ENCODE data around the gene ZNF530. TPM values are rescaled to one million over a fixed set of nuclear protein-coding genes. Genes with fewer than 3 reads are reported as not detected.

Gene ZNF530
- total and polyA plus RNA-seq, 2 experiments from 2014 or later: 2.4 to 3.7 TPM

DNA sequence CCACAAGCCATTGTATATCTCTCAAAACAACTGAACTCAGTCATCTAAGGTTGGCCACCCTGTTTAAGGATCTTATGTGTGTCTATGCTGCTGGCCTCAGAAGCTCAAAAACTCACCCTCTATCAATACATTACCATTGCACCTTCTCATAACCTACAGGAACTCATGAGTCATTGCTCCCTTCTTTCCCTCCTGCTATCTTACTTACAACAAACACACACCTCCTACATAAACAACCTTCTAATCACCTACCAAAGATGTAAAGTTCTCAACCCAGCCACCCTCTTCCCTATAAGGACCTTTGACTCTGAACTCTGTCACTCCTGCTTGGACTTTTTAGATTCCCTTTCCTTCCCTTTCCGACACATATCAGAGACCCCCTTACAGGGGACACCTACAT lies 55.8 kb downstream of the ZNF530 start:
- H3F3A ChIP-seq (ENCODE audit: insufficient read depth): no peaks in the 10 kb centered on the region
- 34 to 59% methylated on average over 1 of the region's 1 CpG for WGBS, 2 experiments (ENCODE audit: low coverage in 1 of 2, low lambda C conversion rate in 2 of 2, missing lambda C conversion rate in 2 of 2)
- H3K9me2 ChIP-seq (ENCODE audit: insufficient read depth): no peaks in the 10 kb centered on the region

GRCh38 chr19:57656346-57656745 lies 56.7 kb downstream of the ZNF530 start:
- no peak overlapping the region for H3K27ac ChIP-seq
- WGBS, 2 experiments (ENCODE audit: low coverage in 1 of 2, low lambda C conversion rate in 2 of 2, missing lambda C conversion rate in 2 of 2): 19 to 21% methylated on average over 1 of the region's 1 CpG
- H3K36me3 ChIP-seq (ENCODE audit: low read depth): no peaks in the 10 kb centered on the region
- H4K20me1 ChIP-seq (ENCODE audit: insufficient read depth): no peaks in the 10 kb centered on the region
- DNase-seq: no peak
- H3F3A ChIP-seq (ENCODE audit: insufficient read depth): no peaks in the 10 kb centered on the region
- TF ChIP-seq EZH2phosphoT487 (IDR thresholded peaks at IDR 0.05; ENCODE audit: insufficient read depth, low read depth): no peak
- no peak for TF ChIP-seq EZH2 (IDR thresholded peaks at IDR 0.05; ENCODE audit: insufficient read depth, poor library complexity, severe bottlenecking)
- no peak overlapping the region for H2AFZ ChIP-seq
- no peaks in the 10 kb centered on the region for H3K9me3 ChIP-seq (ENCODE audit: low read depth)
- H3K4me3 ChIP-seq: no peak overlapping the region
- no peaks in the 10 kb centered on the region for H3K4me1 ChIP-seq (ENCODE audit: insufficient read depth)
- peaks cover 26% of the 10 kb centered on the region for H3K27me3 ChIP-seq (replicated peaks; ENCODE audit: insufficient read depth)
- no peaks in the 10 kb centered on the region for H3K9me2 ChIP-seq (ENCODE audit: insufficient read depth)
- H3K9ac ChIP-seq: no peak overlapping the region
- no peaks in the 10 kb centered on the region for H3K79me2 ChIP-seq (ENCODE audit: insufficient read depth)
- in situ Hi-C loops (cut with MboI): no loop called here
- no peak overlapping the region for H3K4me2 ChIP-seq (ENCODE audit: unreplicated experiment)

More for the DNA sequence above, 55.8 kb downstream of the ZNF530 start:
- peaks cover 17% of the 10 kb centered on the region for H3K27me3 ChIP-seq (replicated peaks; ENCODE audit: insufficient read depth)
- no peaks in the 10 kb centered on the region for H3K36me3 ChIP-seq (ENCODE audit: low read depth)
- H3K27ac ChIP-seq: no peak overlapping the region
- no peak overlapping the region for H3K9ac ChIP-seq
- no peaks in the 10 kb centered on the region for H3K4me1 ChIP-seq (ENCODE audit: insufficient read depth)
- in situ Hi-C loops (cut with MboI): no loop called here
- H4K20me1 ChIP-seq (ENCODE audit: insufficient read depth): no peaks in the 10 kb centered on the region
- DNase-seq: no peak
- TF ChIP-seq EZH2phosphoT487 (IDR thresholded peaks at IDR 0.05; ENCODE audit: insufficient read depth, low read depth): no peak
- TF ChIP-seq EZH2 (IDR thresholded peaks at IDR 0.05; ENCODE audit: insufficient read depth, poor library complexity, severe bottlenecking): no peak
- no peaks in the 10 kb centered on the region for H3K9me3 ChIP-seq (ENCODE audit: low read depth)
- H3K4me3 ChIP-seq: no peak overlapping the region
- no peak overlapping the region for H2AFZ ChIP-seq
- no peaks in the 10 kb centered on the region for H3K79me2 ChIP-seq (ENCODE audit: insufficient read depth)
- no peak overlapping the region for H3K4me2 ChIP-seq (ENCODE audit: unreplicated experiment)

Other genes starting within 250 kb of the ZNF530 start
- gene ZNF304, start 248.6 kb upstream of the ZNF530 start, total RNA-seq (2014; rRNA removed; shearing (Covaris generic)): 7.8 and 8.7 TPM in 2 replicates
- gene ZNF304, start 248.6 kb upstream of the ZNF530 start, polyA plus RNA-seq (2016; fragmentation: Nextera tagmentation; extraction: Ambion mirVana): 4.2 and 4.8 TPM in 2 replicates
- 9.2 and 21.6 TPM in 2 replicates for gene TRAPPC2B, start 236.3 kb upstream of the ZNF530 start, total RNA-seq (2014; rRNA removed; shearing (Covaris generic))
- 30.3 and 33.0 TPM in 2 replicates for gene TRAPPC2B, start 236.3 kb upstream of the ZNF530 start, polyA plus RNA-seq (2016; fragmentation: Nextera tagmentation; extraction: Ambion mirVana)
- gene ZNF547, start 236.3 kb upstream of the ZNF530 start, total RNA-seq (2014; rRNA removed; shearing (Covaris generic)): 1.4 and 2.1 TPM in 2 replicates
- gene ZNF547, start 236.3 kb upstream of the ZNF530 start, polyA plus RNA-seq (2016; fragmentation: Nextera tagmentation; extraction: Ambion mirVana): 1.2 and 2.0 TPM in 2 replicates
- 11.1 and 20.3 TPM in 2 replicates for gene ZNF548, start 210.0 kb upstream of the ZNF530 start, total RNA-seq (2014; rRNA removed; shearing (Covaris generic))
- gene ZNF548, start 210.0 kb upstream of the ZNF530 start, polyA plus RNA-seq (2016; fragmentation: Nextera tagmentation; extraction: Ambion mirVana): 6.8 and 6.9 TPM in 2 replicates
- 4.8 and 19.9 TPM in 2 replicates for gene ZNF17, start 188.7 kb upstream of the ZNF530 start, total RNA-seq (2014; rRNA removed; shearing (Covaris generic))
- gene ZNF17, start 188.7 kb upstream of the ZNF530 start, polyA plus RNA-seq (2016; fragmentation: Nextera tagmentation; extraction: Ambion mirVana): 3.5 and 4.1 TPM in 2 replicates
- gene ZNF749, start 164.6 kb upstream of the ZNF530 start, total RNA-seq (2014; rRNA removed; shearing (Covaris generic)): 2.4 and 3.6 TPM in 2 replicates
- gene ZNF749, start 164.6 kb upstream of the ZNF530 start, polyA plus RNA-seq (2016; fragmentation: Nextera tagmentation; extraction: Ambion mirVana): 15.8 and 17.5 TPM in 2 replicates
- gene VN1R1, start 142.7 kb upstream of the ZNF530 start, total RNA-seq (2014; rRNA removed; shearing (Covaris generic)): 0.32 and 1.5 TPM in 2 replicates
- gene VN1R1, start 142.7 kb upstream of the ZNF530 start, polyA plus RNA-seq (2016; fragmentation: Nextera tagmentation; extraction: Ambion mirVana): 0.58 and 0.68 TPM in 2 replicates
- gene ZNF772, start 122.3 kb upstream of the ZNF530 start, total RNA-seq (2014; rRNA removed; shearing (Covaris generic)): 13.6 and 13.7 TPM in 2 replicates
- 4.1 and 5.8 TPM in 2 replicates for gene ZNF772, start 122.3 kb upstream of the ZNF530 start, polyA plus RNA-seq (2016; fragmentation: Nextera tagmentation; extraction: Ambion mirVana)
- 13.9 and 29.0 TPM in 2 replicates for gene ZNF419, start 112.1 kb upstream of the ZNF530 start, total RNA-seq (2014; rRNA removed; shearing (Covaris generic))
- gene ZNF419, start 112.1 kb upstream of the ZNF530 start, polyA plus RNA-seq (2016; fragmentation: Nextera tagmentation; extraction: Ambion mirVana): 7.5 and 8.7 TPM in 2 replicates
- 33.7 and 41.0 TPM in 2 replicates for gene ZNF773, start 99.9 kb upstream of the ZNF530 start, total RNA-seq (2014; rRNA removed; shearing (Covaris generic))
- 18.6 and 22.2 TPM in 2 replicates for gene ZNF773, start 99.9 kb upstream of the ZNF530 start, polyA plus RNA-seq (2016; fragmentation: Nextera tagmentation; extraction: Ambion mirVana)
- 3.5 and 5.6 TPM in 2 replicates for gene ZNF549, start 72.5 kb upstream of the ZNF530 start, total RNA-seq (2014; rRNA removed; shearing (Covaris generic))
- gene ZNF549, start 72.5 kb upstream of the ZNF530 start, polyA plus RNA-seq (2016; fragmentation: Nextera tagmentation; extraction: Ambion mirVana): 3.5 and 4.2 TPM in 2 replicates
- gene ZNF550, start 40.0 kb upstream of the ZNF530 start, total RNA-seq (2014; rRNA removed; shearing (Covaris generic)): 7.3 and 12.0 TPM in 2 replicates
- gene ZNF550, start 40.0 kb upstream of the ZNF530 start, polyA plus RNA-seq (2016; fragmentation: Nextera tagmentation; extraction: Ambion mirVana): 3.5 and 4.4 TPM in 2 replicates
- 3.2 and 5.9 TPM in 2 replicates for gene ZNF416, start 21.0 kb upstream of the ZNF530 start, total RNA-seq (2014; rRNA removed; shearing (Covaris generic))
- 4.9 and 5.8 TPM in 2 replicates for gene ZNF416, start 21.0 kb upstream of the ZNF530 start, polyA plus RNA-seq (2016; fragmentation: Nextera tagmentation; extraction: Ambion mirVana)
- 5.3 and 10.4 TPM in 2 replicates for gene ZIK1, start 15.7 kb upstream of the ZNF530 start, total RNA-seq (2014; rRNA removed; shearing (Covaris generic))
- 3.2 and 3.4 TPM in 2 replicates for gene ZIK1, start 15.7 kb upstream of the ZNF530 start, polyA plus RNA-seq (2016; fragmentation: Nextera tagmentation; extraction: Ambion mirVana)
- gene ZNF134, start 14.4 kb downstream of the ZNF530 start, total RNA-seq (2014; rRNA removed; shearing (Covaris generic)): 23.6 and 27.6 TPM in 2 replicates
- 9.5 and 10.0 TPM in 2 replicates for gene ZNF134, start 14.4 kb downstream of the ZNF530 start, polyA plus RNA-seq (2016; fragmentation: Nextera tagmentation; extraction: Ambion mirVana)
- 8.3 and 11.1 TPM in 2 replicates for gene ZNF211, start 33.3 kb downstream of the ZNF530 start, total RNA-seq (2014; rRNA removed; shearing (Covaris generic))
- gene ZNF211, start 33.3 kb downstream of the ZNF530 start, polyA plus RNA-seq (2016; fragmentation: Nextera tagmentation; extraction: Ambion mirVana): 5.5 and 5.7 TPM in 2 replicates
- gene ZSCAN4, start 69.0 kb downstream of the ZNF530 start, total RNA-seq (2014; rRNA removed; shearing (Covaris generic)): not detected in 2 replicates
- gene ZSCAN4, start 69.0 kb downstream of the ZNF530 start, polyA plus RNA-seq (2016; fragmentation: Nextera tagmentation; extraction: Ambion mirVana): not detected in 2 replicates
- gene ZNF551, start 82.1 kb downstream of the ZNF530 start, total RNA-seq (2014; rRNA removed; shearing (Covaris generic)): 6.3 and 7.1 TPM in 2 replicates
- gene ZNF551, start 82.1 kb downstream of the ZNF530 start, polyA plus RNA-seq (2016; fragmentation: Nextera tagmentation; extraction: Ambion mirVana): 1.9 and 2.6 TPM in 2 replicates
- gene ZNF154, start 109.3 kb downstream of the ZNF530 start, total RNA-seq (2014; rRNA removed; shearing (Covaris generic)): 2.0 and 2.2 TPM in 2 replicates
- gene ZNF154, start 109.3 kb downstream of the ZNF530 start, polyA plus RNA-seq (2016; fragmentation: Nextera tagmentation; extraction: Ambion mirVana): 2.0 and 2.6 TPM in 2 replicates
- 7.2 and 8.4 TPM in 2 replicates for gene ZNF671, start 127.7 kb downstream of the ZNF530 start, total RNA-seq (2014; rRNA removed; shearing (Covaris generic))
- gene ZNF671, start 127.7 kb downstream of the ZNF530 start, polyA plus RNA-seq (2016; fragmentation: Nextera tagmentation; extraction: Ambion mirVana): 6.8 and 6.9 TPM in 2 replicates
- 6.7 and 9.4 TPM in 2 replicates for gene ZNF776, start 146.9 kb downstream of the ZNF530 start, total RNA-seq (2014; rRNA removed; shearing (Covaris generic))
- 3.7 and 3.9 TPM in 2 replicates for gene ZNF776, start 146.9 kb downstream of the ZNF530 start, polyA plus RNA-seq (2016; fragmentation: Nextera tagmentation; extraction: Ambion mirVana)
- 8.1 and 20.6 TPM in 2 replicates for gene ZNF586, start 169.8 kb downstream of the ZNF530 start, total RNA-seq (2014; rRNA removed; shearing (Covaris generic))
- 5.1 and 5.8 TPM in 2 replicates for gene ZNF586, start 169.8 kb downstream of the ZNF530 start, polyA plus RNA-seq (2016; fragmentation: Nextera tagmentation; extraction: Ambion mirVana)
- 2.9 and 4.3 TPM in 2 replicates for gene ZNF552, start 215.0 kb downstream of the ZNF530 start, total RNA-seq (2014; rRNA removed; shearing (Covaris generic))
- 2.7 and 3.2 TPM in 2 replicates for gene ZNF552, start 215.0 kb downstream of the ZNF530 start, polyA plus RNA-seq (2016; fragmentation: Nextera tagmentation; extraction: Ambion mirVana)
- 10.1 and 14.0 TPM in 2 replicates for gene ZNF587B, start 230.4 kb downstream of the ZNF530 start, total RNA-seq (2014; rRNA removed; shearing (Covaris generic))
- 5.1 TPM in 2 replicates for gene ZNF587B, start 230.4 kb downstream of the ZNF530 start, polyA plus RNA-seq (2016; fragmentation: Nextera tagmentation; extraction: Ambion mirVana)
- gene ZNF587, start 250.0 kb downstream of the ZNF530 start, total RNA-seq (2014; rRNA removed; shearing (Covaris generic)): 10.0 and 14.3 TPM in 2 replicates
- 6.9 and 8.0 TPM in 2 replicates for gene ZNF587, start 250.0 kb downstream of the ZNF530 start, polyA plus RNA-seq (2016; fragmentation: Nextera tagmentation; extraction: Ambion mirVana)